ENCODE results near the gene BTG3. TPM values are rescaled to one million over a fixed set of nuclear protein-coding genes. Genes with fewer than 3 reads are reported as not detected.
A peak's percentile ranks its signal among the peaks of the same experiment; 100 is the strongest.

BTG3 gene
- total and polyA plus RNA-seq, 2 experiments from 2014 or later: 43.6 to 43.7 TPM

DNA sequence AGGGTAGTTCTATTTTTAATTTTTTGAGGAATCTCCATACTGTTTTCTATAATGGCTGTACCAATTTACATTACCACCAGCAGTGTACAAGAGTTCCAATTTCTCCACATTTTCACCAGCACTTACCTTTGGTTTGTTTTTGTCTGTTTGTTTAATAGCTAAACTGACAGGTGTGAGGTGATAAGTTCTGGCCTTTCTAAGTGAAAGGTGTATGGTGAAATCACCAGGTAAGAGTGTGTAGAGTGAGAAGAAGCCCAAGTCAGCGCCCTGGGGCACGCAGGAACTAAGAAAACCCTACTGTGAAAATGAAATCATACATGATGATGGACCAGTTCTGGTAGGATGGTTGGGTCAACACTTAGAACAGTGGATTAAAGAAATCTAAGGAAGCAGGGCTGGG, 34.5 kb downstream of the BTG3 start:
- TF ChIP-seq, protein P1, sequence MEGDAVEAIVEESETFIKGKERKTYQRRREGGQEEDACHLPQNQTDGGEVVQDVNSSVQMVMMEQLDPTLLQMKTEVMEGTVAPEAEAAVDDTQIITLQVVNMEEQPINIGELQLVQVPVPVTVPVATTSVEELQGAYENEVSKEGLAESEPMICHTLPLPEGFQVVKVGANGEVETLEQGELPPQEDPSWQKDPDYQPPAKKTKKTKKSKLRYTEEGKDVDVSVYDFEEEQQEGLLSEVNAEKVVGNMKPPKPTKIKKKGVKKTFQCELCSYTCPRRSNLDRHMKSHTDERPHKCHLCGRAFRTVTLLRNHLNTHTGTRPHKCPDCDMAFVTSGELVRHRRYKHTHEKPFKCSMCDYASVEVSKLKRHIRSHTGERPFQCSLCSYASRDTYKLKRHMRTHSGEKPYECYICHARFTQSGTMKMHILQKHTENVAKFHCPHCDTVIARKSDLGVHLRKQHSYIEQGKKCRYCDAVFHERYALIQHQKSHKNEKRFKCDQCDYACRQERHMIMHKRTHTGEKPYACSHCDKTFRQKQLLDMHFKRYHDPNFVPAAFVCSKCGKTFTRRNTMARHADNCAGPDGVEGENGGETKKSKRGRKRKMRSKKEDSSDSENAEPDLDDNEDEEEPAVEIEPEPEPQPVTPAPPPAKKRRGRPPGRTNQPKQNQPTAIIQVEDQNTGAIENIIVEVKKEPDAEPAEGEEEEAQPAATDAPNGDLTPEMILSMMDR (IDR thresholded peaks at IDR 0.05; ENCODE audit: low read depth, low read length): no peak
- no peak overlapping the region for H3K27ac ChIP-seq
- no peaks in the 10 kb centered on the region for H3K9me3 ChIP-seq (ENCODE audit: low read depth)
- H3K4me3 ChIP-seq: no peak overlapping the region
- no peak for DNase-seq (ENCODE audit: low read depth in 1 of 2, low spot score in 1 of 2)
- no peaks in the 10 kb centered on the region for H3K36me3 ChIP-seq
- peaks cover 12% of the 10 kb centered on the region for H3K4me1 ChIP-seq (ENCODE audit: low read depth)
- H3K27me3 ChIP-seq: no peaks in the 10 kb centered on the region

DNA sequence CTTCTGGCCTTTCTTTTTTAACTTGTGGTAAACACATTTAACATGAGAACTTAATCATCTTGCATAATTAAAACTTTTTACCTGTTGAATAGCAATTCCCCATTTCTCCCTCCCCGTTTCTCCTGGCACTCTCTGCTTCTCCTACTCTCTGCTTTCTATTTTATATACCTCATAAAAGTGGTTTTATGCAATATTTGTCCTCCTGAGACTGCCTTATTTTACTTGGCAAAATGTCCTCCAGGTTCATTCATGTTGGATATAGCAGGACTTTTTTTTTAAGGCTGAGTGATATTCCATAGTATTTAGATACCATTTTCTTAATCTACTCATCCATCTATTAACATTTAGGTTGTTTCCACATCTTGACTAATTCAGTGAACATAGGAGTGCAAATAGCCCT, 35.0 kb downstream of the BTG3 start:
- Histone ChIP-seq H3K9me3 (ENCODE audit: low read depth) (no peaks in the 10 kb centered on the region), H3K4me1 (ENCODE audit: low read depth) (peaks cover 12% of the 10 kb centered on the region), H3K27ac (no peak overlapping the region), H3K4me3 (no peak overlapping the region), H3K36me3 (no peaks in the 10 kb centered on the region), H3K27me3 (no peaks in the 10 kb centered on the region)
- no peak for DNase-seq (ENCODE audit: low read depth in 1 of 2, low spot score in 1 of 2)
- TF ChIP-seq, protein P1 (IDR thresholded peaks at IDR 0.05; ENCODE audit: low read depth, low read length): no peak

DNA sequence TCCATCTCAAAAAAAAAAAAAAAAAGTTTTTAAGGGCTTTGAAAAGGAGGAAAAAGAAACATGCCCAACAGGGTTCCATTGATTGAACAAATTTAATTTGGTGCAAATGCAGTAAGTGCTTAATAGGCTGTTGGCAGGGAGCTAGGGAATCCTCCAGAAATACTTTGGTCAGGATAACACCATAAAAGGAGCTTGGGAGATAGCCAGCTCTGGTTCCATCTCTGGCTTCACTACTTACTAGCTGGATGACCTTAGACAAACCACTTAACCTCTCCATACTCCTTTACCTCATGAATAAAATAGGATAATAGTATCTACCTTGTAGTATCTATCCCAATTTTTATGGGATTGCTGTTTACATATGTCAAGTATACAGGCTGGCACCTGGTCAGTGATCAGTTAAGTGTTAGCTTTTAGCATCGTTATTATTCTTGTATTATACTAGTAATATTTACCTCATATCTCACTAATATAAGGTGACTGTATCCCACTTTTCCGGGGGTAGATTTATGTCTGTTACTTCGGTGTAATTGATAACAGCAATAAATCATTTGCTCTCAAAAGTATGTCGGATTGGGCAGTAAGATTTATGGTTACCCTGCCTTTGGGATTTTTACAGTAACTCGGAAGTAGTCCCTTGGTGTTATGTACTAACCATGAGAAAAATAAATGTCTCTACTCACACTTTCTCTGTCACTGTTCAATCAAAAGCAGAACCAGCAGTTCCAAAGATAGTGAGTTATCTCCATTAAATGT, 36.4 kb downstream of the BTG3 start:
- H3K9me3 ChIP-seq (ENCODE audit: low read depth): no peaks in the 10 kb centered on the region
- peaks cover 12% of the 10 kb centered on the region for H3K4me1 ChIP-seq (ENCODE audit: low read depth)
- peak overlapping the region; percentile 85 for H3K27ac ChIP-seq
- TF ChIP-seq, protein P1 (IDR thresholded peaks at IDR 0.05; ENCODE audit: low read depth, low read length): no peak
- H3K27me3 ChIP-seq: no peaks in the 10 kb centered on the region
- no peaks in the 10 kb centered on the region for H3K36me3 ChIP-seq
- H3K4me3 ChIP-seq: no peak overlapping the region
- DNase-seq (ENCODE audit: low read depth in 1 of 2, low spot score in 1 of 2): peak; percentile 7 to 8

DNA sequence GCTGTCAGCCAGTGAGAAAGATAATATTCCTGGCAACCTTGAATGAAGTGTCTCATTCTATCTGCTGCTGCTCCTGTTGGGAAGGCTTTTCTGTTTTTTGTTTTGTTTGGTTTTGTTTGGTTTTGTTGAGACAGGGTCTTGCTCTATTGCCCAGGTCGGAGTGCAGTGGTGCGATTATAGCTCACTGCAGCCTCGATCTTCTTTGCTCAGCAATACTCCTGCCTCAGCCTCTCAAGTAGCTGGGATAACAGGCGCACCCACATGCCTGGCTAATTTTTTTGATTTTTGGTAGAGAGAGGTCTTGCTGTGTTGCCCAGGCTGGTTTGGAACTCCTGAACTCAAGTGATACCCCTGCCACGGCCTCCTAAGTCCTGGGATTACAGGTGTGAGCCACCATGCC, 37.6 kb downstream of the BTG3 start:
- no peaks in the 10 kb centered on the region for H3K36me3 ChIP-seq
- no peak overlapping the region for H3K27ac ChIP-seq
- H3K4me1 ChIP-seq (ENCODE audit: low read depth): peaks cover 12% of the 10 kb centered on the region
- H3K27me3 ChIP-seq: no peaks in the 10 kb centered on the region
- H3K4me3 ChIP-seq: no peak overlapping the region
- DNase-seq (ENCODE audit: low read depth in 1 of 2, low spot score in 1 of 2): no peak
- TF ChIP-seq, protein P1 (IDR thresholded peaks at IDR 0.05; ENCODE audit: low read depth, low read length): no peak
- no peaks in the 10 kb centered on the region for H3K9me3 ChIP-seq (ENCODE audit: low read depth)

DNA sequence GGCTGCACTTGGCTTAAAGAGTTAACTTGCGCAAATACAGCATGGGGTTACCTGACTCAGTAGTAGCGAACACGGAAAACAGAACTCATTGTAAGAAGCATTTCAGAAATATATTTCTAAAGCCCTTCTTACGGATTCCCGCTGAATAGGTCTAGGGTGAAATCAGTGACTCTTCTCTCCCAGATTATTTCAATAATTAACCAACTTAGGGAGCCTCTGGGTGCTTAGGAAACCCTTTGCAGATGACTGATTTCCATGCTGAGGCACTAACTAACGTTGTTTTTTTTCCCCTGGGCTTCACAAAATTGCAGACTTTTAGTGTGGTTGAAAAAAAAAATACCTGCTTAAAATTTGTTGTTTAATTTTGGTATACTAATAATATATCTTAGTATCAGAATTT, 40.3 kb downstream of the BTG3 start:
- Histone ChIP-seq H3K27me3 (no peaks in the 10 kb centered on the region), H3K27ac (no peak overlapping the region), H3K9me3 (ENCODE audit: low read depth) (no peaks in the 10 kb centered on the region), H3K4me1 (ENCODE audit: low read depth) (peaks cover 12% of the 10 kb centered on the region), H3K36me3 (no peaks in the 10 kb centered on the region), H3K4me3 (no peak overlapping the region)
- TF ChIP-seq, protein P1 (IDR thresholded peaks at IDR 0.05; ENCODE audit: low read depth, low read length): no peak
- DNase-seq (ENCODE audit: low read depth in 1 of 2, low spot score in 1 of 2): no peak
